ENCODE results near the gene SNRNP27.
"Not testable (repeated sequence)": the region's sequence is repeated elsewhere in the genome, so short reads cannot be mapped to it uniquely, and the experiment has no call there.

Gene SNRNP27

GRCh38 chr2:69948032-69948962 lies 54.5 kb downstream of the SNRNP27 start:
- DNase-seq = no peak

- no peak for DNase-seq
These were observed 55.3 kb downstream of the SNRNP27 start for GRCh38 chr2:69948963-69949645.

DNA sequence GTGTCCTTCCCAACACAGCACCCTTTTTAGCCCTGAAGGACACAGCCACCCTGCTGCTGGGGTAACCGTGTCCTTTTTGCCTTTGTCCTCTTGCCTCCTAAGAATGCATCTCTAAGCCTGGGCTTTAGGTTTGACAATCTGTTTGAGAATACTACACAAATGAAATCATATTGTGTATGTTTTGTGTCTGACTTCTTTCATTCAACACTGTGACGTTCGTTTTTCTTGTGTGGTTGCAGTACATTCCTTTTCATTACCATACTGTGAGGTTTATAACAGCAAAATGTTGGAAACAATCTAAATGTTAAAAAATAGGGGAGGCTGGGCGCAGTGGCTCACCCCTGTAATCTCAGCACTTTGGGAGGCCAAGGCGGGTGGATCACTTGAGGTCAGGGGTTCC lies 56.5 kb downstream of the SNRNP27 start:
- no peak for DNase-seq

DNA sequence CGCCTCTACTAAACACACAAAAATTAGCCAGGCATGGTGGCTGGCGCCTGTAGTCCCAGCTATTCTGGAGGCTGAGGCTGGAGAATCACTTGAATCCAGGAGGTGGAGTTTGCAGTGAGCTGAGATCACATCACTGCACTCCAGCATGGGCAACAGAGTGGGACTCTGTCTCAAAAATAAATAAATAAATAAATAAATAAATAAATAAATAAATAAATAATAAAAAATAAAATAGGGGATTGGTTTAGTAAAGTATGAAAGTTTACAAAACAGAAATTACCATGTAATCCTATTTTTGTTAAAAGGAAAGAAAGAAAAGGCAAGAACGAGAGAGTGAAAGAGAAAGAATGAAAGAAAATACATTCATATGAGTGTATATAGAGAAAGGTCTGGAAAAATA lies 56.9 kb downstream of the SNRNP27 start:
- not testable (repeated sequence) for DNase-seq

DNA sequence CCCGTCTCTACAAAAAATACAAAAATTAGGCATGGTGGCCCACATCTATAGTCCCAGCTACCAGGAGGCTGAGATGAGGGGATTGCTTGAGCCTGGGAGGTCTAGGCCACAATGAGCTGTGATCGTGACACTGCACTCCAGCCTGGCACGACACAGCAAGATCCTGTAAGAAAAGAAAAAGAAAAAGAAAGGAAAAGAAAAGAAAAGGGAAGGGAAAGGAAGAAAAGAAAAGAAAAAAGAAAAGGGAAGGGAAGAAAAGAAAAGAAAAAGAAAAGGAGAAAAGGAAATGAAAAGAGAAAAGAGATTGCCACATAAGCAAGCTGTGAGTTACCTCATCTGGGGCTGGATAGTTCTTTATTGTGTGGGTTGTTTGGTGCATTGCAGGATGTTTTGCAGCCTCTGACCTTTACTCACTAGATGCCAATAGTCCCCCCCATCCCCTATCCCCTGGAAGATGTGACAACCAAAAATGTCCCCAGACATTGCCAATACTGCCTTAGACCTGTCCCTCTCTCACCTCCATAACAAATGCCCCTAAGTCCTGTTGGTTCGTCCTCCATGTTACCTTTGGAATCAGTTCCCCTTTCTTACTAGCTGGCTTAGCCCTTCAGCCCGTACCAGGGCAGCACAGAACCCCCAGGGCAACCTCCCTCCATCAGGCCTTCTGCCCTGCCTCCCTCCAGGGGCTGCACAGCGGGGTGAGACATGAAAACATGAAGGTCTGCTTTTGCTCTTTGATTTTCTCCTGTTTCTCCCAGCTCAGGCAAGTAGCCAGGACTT lies 58.8 kb downstream of the SNRNP27 start:
- DNase-seq = no peak

- no peak for DNase-seq
These were observed 60.3 kb downstream of the SNRNP27 start for GRCh38 chr2:69954084-69954483.

Data from NCI-H2029 treated with DMSO at 0.1 percent for 48 hours (cell line).